ENCODE data around the gene AP2B1.

DNA sequence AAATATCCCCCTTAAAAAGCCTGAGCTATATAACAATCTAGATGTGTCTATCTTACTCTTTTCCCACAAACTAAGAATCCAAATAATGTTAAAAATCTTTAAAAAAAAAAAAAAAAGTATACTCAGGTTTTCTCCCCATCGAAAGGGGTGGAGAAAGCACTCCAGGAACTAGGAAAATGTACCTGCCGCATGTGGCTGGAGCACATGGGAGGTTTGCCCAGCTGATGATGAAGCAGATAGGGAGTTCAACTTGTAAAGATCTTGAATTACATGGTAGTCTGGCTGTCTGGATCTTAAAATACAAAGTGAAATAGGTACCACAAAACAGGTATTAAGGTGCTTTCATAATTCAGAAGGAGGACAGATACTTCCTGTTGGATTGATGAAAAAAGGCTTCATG lies 17.7 kb upstream of the AP2B1 start:
- TF ChIP-seq CCNT2 (IDR thresholded peaks at IDR 0.05; ENCODE audit: borderline replicate concordance, extremely low read depth, insufficient read length, low read depth, low read length) (no peak), POLR2AphosphoS5 (IDR thresholded peaks at IDR 0.05; ENCODE audit: control insufficient read depth, insufficient read depth, low read depth, low read length) (no peak), EZH2 (IDR thresholded peaks at IDR 0.05; ENCODE audit: borderline replicate concordance, low read depth, low read length) (no peak), NBN (IDR thresholded peaks at IDR 0.05; ENCODE audit: low read depth) (no peak), REST (IDR thresholded peaks at IDR 0.05; ENCODE audit: borderline replicate concordance) (no peak), REST (CRISPR knock-in tag; IDR thresholded peaks at IDR 0.05; ENCODE audit: low read depth) (no peak)

Data from K562 (cell line).